ENCODE data around the gene NPIPA3.
"Not testable (repeated sequence)": the region's sequence is repeated elsewhere in the genome, so short reads cannot be mapped to it uniquely, and the experiment has no call there.

The NPIPA3 gene

DNA sequence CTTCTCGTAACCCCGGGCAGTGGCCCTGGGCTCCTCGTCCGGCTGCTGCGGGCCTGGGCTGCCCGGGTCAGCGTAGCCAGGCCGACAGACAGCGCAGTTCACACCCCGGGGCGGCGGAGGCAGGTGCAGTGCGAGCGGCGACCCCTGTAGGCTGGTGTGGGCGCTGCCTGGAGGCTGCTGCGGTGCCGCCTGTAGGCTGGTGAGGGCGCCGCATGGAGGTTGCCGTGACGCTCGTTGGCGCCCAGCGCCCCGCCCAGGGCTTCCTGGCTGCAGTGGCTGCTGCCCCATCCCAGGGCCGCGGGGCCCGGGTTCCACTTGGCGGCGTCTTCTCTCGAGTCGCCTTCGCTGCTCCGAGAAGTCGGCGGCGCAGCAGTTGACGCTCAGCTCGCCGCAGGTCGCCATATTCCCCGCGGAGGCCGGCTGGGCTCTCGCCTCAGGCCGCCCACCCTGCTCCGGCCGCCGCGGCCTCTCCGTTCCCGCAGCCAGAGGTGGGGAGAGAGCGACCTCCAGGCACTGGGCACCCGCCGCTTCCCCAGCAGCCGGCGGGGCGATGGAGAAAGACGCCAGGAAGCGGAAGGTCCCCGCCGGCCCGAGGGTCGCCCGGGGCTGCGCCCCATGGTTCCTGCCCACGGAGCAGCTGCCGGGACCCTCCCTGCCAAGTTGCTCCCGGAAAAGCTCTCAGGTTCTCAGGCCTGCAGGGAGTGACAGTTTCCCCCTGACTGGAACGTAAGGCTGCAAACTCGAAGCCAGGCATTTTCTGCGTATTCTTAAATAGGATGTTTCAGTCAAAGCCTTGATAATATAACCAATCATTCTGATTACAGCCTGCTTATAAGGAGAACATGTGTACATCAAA is at the start of gene NPIPA3:
NPIPA3 (plus strand) TSS at position 256 of the 856 bp plus-strand sequence. CDS start 5,533 bp downstream, outside the sequence.
- DNase-seq; in situ Hi-C loops (cut with MboI; ENCODE audit: low pct_unique_long_range_greater_than_20kb, low sequenced_read_pairs): not testable (repeated sequence)

DNA sequence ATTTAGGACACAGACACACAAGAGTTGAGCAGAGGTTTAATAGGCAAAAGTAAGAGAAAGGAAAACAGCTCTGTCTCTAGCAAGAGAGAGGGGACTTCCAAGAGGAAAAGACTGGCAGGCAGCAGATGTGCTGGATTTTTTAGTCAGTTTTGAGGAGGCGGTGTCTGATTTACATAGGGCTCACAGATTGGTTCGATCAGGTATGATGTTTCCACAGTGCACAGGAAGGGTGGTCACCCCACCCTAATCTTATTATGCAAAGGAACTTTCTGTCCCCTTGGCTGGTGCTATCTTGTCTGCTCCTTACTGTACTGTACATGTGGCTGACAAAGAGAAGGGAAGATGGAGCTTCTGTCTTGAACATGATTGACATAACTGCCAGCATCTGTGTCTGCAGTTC is 45.1 kb upstream of the NPIPA3 start:
- in situ Hi-C loops (cut with MboI; ENCODE audit: low pct_unique_long_range_greater_than_20kb, low sequenced_read_pairs) = no loop called here
- DNase-seq = no peak

DNA sequence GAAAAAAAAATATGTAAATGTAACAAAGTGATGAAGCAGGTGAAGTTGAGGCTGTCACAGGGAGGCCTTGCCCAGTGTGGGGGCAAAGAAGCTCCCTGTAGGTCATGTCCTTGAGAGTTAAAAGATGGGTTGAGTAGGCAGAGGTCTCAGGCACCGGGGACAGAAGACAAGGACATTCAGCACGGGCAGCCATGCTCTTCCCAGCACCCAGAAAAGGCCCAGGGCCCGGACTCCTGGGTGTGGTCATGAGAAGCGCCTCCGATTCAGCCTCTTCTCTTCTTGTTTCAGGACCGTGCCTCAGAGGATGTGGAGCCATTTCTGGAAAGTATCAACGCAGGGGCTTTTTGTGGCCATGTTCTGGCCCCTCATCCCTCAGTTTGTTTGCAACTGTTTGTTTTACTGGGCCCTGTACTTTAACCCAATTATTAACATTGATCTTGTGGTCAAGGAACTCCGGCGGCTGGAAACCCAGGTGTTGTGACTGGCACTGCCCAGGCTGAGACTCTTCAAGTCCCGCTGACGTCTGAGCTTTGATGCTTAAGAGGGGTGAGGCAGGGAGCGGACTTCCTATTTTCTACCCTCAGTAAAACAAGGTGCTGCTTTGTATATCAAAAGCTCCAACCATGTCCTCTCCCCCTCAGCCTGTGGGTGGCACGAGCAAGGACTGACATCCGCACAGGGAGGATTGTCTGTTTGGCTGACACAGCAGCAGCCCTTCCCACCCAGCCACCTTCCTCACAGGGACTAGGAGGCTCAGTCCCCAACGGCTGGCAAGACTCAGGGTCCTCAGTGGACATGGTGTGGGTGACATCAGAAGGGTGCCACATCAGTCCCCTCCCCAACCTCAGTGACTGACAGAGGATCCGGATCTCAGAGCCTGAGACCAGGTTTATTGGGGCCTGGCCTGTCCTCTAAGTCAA is 35.6 kb upstream of the NPIPA3 start:
- no peak for DNase-seq
- in situ Hi-C loops (cut with MboI; ENCODE audit: low pct_unique_long_range_greater_than_20kb, low sequenced_read_pairs) = no loop called here

DNA sequence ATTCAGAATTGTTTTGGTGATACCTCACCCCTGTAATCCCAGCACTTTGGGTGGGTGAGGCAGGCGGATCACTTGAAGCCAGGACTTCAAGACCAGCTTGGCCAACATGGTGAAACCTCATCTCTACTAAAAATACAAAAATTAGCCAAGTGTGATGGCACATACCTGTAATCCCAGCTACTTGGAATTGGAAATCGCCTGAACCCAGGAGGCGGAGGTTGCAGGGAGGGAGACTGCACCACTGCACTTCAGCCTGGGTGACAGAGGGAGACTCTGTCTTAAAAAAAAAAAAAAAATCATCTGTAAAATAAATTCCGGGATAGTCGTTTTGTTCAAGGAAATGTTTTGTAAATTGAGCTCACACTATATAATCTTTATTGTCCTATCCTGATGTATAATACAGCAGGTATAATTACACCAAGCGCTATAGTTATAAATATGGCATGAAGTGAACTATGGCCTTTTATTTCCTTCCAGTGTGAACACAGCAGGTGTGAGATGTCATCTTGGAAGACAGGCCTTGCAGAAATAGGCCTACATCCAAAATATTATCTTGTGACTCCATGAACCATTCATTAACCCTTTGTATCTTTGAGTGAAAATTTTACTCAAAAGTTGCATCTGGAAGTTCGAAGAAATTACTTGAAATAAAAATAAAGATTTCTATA is 34.5 kb upstream of the NPIPA3 start:
- DNase-seq = no peak
- in situ Hi-C loops (cut with MboI; ENCODE audit: low pct_unique_long_range_greater_than_20kb, low sequenced_read_pairs) = no loop called here

DNA sequence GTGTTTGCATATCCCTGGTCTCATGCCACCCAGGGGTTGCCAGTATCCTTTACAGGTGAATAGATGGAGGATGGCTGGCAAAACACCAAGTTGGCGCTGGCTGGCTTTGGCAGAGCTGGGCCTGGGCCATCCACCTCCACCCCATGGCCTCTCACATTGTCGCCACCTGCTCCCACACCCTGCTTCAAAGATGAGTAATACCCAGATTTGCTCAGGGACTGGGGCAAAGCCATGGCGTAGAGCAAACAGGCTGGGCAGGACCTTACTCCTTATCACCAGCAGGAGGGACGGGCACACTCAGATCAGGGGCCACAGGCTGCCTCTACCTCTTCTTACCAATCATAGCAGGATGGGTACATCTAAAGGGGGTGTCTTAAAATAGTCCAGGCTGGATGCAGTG is 33.4 kb upstream of the NPIPA3 start:
- no peak for DNase-seq
- in situ Hi-C loops (cut with MboI; ENCODE audit: low pct_unique_long_range_greater_than_20kb, low sequenced_read_pairs) = no loop called here

DNA sequence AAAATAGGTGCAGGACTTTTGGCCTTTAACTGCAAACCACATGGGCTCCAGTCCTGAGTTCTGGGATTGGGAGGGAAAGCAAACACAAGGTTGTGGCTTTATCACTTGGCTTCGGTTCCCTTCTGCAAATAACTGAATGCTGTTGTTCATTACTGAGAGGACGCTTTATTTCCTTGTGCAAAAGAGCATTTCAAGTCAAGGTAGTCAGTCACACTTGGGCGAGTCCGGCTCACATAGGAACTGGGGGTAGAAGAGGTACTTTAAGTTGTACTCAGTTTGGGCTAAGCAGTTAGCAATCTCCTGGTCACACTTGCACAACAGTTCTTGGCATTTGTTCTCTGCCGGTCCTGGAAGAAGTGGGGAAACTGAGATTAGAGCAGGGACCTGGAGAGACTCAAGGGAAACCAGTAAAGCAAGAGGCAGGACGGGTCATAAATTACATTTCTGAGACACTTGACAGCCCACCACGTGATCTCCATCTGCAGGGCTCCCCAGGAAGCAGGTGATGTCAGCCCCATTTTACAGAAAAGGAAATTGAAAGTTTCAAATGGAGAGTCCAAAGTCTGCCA is 30.7 kb upstream of the NPIPA3 start:
- no peak for DNase-seq
- in situ Hi-C loops (cut with MboI; ENCODE audit: low pct_unique_long_range_greater_than_20kb, low sequenced_read_pairs) = no loop called here

DNA sequence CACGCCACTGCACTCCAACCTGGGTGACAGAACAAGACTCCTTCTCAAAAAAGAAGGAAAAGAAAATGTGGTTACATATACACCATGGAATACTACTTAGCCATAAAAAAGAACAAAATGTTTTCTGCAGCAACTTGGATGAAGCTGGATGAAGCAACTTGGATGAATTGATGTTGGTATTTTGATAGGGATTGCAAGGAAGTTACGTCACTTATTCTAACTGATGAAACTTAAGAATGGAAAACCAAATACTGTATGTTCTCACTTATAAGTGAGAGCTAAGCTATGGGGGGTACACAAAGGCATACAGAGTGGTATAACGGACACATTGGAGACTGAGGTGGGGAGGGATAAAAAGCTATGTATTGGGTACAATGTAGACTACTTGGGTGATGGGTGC is 26.6 kb upstream of the NPIPA3 start:
- in situ Hi-C loops (cut with MboI; ENCODE audit: low pct_unique_long_range_greater_than_20kb, low sequenced_read_pairs) = no loop called here
- DNase-seq = no peak

DNA sequence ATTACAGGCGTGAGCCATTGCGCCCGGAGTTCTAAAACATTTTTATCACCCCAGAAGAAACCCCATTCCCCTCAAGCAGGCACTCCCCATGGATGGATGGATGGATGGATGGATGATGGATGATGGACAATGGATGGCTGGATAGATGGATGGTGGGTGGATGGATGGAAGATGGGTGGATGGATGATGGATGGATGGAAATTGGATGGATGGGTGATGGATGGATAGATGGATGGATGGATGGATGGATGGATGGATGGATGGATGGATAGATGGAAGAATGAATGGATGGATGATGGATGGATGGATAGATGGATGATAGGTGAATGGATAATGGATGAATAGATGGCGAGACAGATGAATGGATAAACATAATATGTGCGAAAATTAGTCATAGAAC is 25.6 kb upstream of the NPIPA3 start:
- in situ Hi-C loops (cut with MboI; ENCODE audit: low pct_unique_long_range_greater_than_20kb, low sequenced_read_pairs) = no loop called here
- no peak for DNase-seq

DNA sequence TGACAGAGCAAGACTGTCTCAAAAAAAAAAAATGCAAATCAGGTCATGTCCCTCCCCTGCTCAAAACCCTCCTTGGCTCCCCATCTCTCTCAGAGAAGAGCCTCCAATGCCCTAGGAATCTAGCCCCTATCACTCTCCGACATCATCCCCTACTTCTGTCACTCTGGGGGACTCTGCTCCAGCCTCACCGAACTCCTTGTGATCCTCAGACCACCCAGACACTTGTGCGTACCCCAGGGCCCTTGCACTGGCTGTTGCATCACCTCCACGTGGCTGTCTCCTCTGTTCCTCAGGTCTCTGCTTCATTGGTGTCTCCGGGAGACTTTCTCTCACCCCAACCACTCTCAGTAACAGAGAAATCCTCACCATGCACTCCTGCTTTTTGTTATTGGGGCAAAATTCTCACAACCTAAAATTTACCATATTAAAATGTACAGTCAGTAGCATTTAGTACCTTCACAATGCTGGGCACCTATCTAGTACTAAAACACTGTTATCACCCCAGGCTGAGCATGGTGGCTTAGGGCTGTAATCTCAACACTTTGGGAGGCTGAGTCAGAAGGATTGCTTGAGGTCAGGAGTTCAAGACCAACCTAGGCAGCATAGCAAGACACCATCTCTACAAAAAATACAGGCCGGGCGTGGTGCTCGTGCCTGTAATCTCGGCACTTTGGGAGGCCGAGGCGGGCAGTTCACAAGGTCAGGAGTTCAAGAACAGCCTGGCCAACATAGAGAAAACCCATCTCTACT is 24.3 kb upstream of the NPIPA3 start:
- no peak for DNase-seq
- in situ Hi-C loops (cut with MboI; ENCODE audit: low pct_unique_long_range_greater_than_20kb, low sequenced_read_pairs) = no loop called here

DNA sequence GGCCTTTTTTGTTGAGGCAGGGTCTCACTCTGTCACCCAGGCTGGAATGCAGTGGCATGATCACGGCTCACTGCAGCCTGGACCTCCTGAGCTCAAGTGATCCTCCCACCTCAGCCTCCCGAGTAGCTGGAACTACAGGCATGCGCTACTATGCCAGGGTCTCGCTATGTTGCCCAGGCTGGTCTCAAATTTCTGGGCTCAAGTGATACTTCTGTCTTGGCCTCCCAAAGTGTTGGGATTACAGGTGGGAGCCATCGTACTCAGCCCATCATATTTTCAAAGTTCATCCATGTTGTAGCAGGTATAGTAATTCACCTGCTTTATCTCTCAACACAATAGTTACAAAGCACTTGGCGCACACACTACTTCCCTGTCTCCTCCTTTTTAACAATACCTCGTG is 22.8 kb upstream of the NPIPA3 start:
- in situ Hi-C loops (cut with MboI; ENCODE audit: low pct_unique_long_range_greater_than_20kb, low sequenced_read_pairs); DNase-seq: not testable (repeated sequence)

DNA sequence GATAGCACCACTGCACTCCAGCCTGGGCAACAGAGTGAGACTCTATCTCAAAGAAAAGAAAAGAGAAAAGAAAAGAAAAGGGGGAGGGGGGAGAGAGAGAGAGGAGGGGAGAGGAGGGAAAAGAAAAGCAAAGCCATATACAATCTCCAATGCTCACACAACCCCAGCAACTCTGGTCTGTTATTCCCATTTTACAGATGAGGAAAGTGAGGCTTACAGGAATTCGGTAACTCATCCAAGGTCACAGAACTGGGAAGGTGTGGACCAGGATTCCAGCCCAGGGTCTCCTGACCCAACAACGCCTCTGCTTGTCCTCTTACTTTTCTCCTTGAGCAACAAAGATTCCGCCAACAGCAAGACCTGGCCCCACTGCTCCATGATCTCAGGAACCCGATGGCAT is 22.1 kb upstream of the NPIPA3 start:
- DNase-seq = no peak
- in situ Hi-C loops (cut with MboI; ENCODE audit: low pct_unique_long_range_greater_than_20kb, low sequenced_read_pairs) = no loop called here

DNA sequence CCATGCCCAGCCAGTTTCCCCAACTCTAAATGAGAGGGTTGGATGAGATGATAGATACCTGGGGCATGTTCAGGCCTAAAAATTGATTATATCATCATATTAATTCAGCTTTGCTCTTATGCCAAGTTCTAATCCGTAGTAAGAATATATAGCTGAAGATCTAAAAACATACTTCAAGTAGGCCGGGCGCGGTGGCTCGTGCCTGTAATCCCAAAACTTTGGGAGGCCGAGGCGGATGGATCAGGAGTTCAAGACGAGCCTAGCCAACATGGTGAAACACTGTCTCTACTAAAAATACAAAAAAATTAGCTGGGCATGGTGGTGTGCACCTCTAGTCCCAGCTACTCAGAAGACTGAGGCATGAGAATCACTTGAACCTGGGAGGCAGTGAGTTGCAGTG is 21.1 kb upstream of the NPIPA3 start:
- no peak for DNase-seq
- in situ Hi-C loops (cut with MboI; ENCODE audit: low pct_unique_long_range_greater_than_20kb, low sequenced_read_pairs) = no loop called here

DNA sequence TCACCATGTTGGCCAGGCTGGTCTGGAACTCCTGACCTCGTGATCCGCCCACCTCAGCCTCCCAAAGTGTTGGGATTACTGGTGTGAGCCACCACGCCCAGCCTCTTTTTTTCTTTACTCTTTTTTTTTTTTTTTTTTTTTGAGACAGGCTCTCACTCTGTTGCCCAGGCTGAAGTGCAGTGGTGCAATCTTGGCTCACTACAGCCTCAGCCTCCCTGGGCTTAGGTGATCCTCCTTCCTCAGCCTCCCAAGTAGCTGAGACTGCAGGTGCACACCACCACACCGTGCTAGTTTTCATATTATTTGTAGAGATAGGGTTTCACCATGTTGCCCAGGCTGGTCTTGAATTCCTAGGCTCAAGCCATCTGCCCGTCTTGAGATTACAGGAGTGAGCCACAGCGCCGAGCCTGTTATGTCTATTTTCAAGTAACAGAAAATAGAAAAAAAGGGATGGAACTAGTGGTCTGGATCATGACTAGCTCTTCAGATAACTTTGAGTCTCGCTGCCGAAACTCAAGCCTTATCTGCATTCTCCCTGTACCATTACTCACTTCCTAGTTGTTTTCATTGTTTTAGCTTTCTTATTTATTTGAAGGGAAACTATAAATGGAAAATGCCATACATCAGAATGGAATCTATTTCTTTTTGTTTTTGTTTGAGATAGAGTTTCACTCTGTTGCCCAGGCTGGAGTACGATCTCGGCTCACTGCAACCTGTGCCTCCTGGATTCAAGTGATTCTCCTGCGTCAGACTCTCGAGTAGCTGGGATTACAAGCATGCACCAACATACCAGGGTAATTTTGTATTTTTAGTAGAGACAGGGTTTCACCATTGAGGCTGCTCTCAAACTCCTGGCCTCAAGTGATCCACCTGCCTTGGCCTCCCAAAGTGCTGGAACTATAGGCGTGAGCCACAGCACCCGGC is 17.1 kb upstream of the NPIPA3 start:
- in situ Hi-C loops (cut with MboI; ENCODE audit: low pct_unique_long_range_greater_than_20kb, low sequenced_read_pairs); DNase-seq: not testable (repeated sequence)

DNA sequence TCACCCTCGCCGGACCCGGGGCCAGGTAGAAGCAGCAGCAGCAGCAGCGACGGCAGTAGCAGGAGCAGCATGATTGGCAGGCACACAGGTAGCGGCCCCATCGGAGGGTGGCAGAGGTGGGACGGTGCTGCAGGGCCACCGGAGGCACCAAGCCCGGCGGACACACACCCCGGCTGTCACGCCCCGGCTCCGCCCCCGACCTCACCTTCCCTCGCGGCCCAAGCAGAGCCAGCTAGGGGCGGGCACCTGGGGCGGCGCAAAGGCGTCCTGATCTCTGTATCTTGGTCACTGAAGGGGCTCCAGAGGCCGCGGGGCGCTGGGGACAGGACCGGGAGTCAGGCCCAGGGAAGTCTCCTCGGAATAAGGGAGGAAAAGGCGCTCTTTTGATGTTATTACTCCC is 9.1 kb upstream of the NPIPA3 start, which contains the start of gene PLA2G10:
PLA2G10 (minus strand) TSS at position 180 of the 400 bp plus-strand sequence; CDS start at position 101, 79 bp downstream.
- in situ Hi-C loops (cut with MboI; ENCODE audit: low pct_unique_long_range_greater_than_20kb, low sequenced_read_pairs); DNase-seq: not testable (repeated sequence)

DNA sequence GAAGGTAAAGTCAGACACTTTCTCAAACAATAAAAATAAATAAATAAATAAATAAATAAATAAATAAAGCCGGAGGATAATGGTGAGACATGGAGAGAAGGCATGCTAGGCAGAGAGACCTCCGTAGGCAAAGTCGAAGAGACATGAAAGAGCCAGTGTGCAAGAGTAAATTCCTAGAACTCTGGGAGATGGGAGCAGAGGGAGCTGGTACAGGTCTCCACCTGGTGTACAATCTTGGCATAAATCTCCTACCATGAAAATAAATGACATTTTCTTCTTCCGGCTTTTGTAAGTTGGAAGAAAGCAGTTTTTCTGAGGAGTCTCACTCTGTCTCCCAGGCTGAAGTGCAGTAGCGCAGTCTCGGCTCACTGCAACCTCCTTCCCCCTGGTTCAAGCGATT is 1.4 kb upstream of the NPIPA3 start:
- DNase-seq; in situ Hi-C loops (cut with MboI; ENCODE audit: low pct_unique_long_range_greater_than_20kb, low sequenced_read_pairs): not testable (repeated sequence)

DNA sequence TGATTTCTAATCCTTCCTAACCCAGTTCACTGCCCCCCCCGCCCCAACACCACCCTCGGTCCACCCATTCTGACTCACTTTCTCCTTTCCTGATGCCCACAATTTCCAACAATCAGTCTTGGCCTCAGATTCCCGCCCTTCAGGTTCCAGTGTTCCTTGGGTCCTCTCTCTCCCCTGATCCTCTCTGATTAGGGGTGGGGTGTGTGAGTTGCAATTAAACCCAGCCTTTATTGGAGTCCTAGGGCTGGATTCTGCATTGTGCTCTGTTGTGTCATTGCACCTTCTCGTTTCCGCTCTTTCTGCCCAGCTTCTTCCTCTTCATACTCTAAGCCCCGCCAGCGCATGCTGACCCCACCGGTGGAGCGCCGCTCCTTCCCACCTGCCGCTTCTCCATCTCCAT is 539 bp upstream of the NPIPA3 start:
- DNase-seq; in situ Hi-C loops (cut with MboI; ENCODE audit: low pct_unique_long_range_greater_than_20kb, low sequenced_read_pairs): not testable (repeated sequence)

DNA sequence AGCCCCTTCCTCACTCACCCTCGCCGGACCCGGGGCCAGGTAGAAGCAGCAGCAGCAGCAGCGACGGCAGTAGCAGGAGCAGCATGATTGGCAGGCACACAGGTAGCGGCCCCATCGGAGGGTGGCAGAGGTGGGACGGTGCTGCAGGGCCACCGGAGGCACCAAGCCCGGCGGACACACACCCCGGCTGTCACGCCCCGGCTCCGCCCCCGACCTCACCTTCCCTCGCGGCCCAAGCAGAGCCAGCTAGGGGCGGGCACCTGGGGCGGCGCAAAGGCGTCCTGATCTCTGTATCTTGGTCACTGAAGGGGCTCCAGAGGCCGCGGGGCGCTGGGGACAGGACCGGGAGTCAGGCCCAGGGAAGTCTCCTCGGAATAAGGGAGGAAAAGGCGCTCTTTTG is 30.0 kb downstream of the NPIPA3 start:
- in situ Hi-C loops (cut with MboI; ENCODE audit: low pct_unique_long_range_greater_than_20kb, low sequenced_read_pairs); DNase-seq: not testable (repeated sequence)
